Upper lobe of left lung (tissue), 6 donors: ENCODE measurements around the gene TMED10. TPM values are rescaled to one million over a fixed set of nuclear protein-coding genes. Genes with fewer than 3 reads are reported as not detected.
"Not testable (repeated sequence)": the region's sequence is repeated elsewhere in the genome, so short reads cannot be mapped to it uniquely, and the experiment has no call there.

Source experiments
- ATAC-seq, 2 donors: fragments of 200-7000 bp; cut with Tn5 transposase; one replicate each; pipeline ENCODE4 v1.9.1; 2022; ENCODE audit warnings: mild to moderate bottlenecking in 2 of 2, moderate library complexity in 2 of 2; ENCODE audit not compliant: low FRiP score in 2 of 2
- DNase-seq, 2 donors: peaks; one replicate each; pipeline ENCODE4 v3.0.0-alpha.2; 2019 to 2020
- H3K27ac ChIP-seq, 4 donors: fragments of 200-600 bp; sonication (generic); one replicate each; pipeline ENCODE4 v1.5.1; 2016 to 2019
- H3K27me3 ChIP-seq, 4 donors: fragments of 200-600 bp; sonication (generic); one replicate each; pipeline ENCODE4 v1.5.1; 2017 to 2019
- H3K36me3 ChIP-seq, 4 donors: fragments of 200-600 bp; sonication (generic); one replicate each; pipeline ENCODE4 v1.5.1; 2016 to 2019
- H3K4me1 ChIP-seq, 4 donors: fragments of 200-600 bp; sonication (generic); one replicate each; pipeline ENCODE4 v1.5.1; 2018 to 2019
- H3K4me3 ChIP-seq, 4 donors: fragments of 200-600 bp; sonication (generic); one replicate each; pipeline ENCODE4 v1.5.1; 2017 to 2019; ENCODE audit warnings: mild to moderate bottlenecking in 2 of 4, moderate library complexity in 1 of 4
- H3K9me3 ChIP-seq, 4 donors: fragments of 200-600 bp; sonication (generic); one replicate each; pipeline ENCODE4 v1.5.1; 2018 to 2019
- CTCF ChIP-seq, 6 experiments: fragments of 450-650 bp in 4 of 6; fragments of 200-600 bp in 2 of 6; sonication (generic) in 2 of 6; IDR thresholded peaks; one replicate each; pipeline ENCODE4 v1.5.1; 2016 to 2019; ENCODE audit warnings: antibody characterized with exemption in 6 of 6
- EP300 ChIP-seq, 4 donors: sonication (generic); formaldehyde crosslinking; IDR thresholded peaks; one replicate each; pipeline ENCODE4 v1.5.1; 2017; ENCODE audit warnings: antibody characterized with exemption in 4 of 4, control low read depth in 2 of 4
- POLR2A ChIP-seq, 4 donors: fragments of 450-650 bp; IDR thresholded peaks; one replicate each; pipeline ENCODE4 v1.5.1; 2016 to 2017; ENCODE audit warnings: antibody characterized with exemption in 4 of 4, mild to moderate bottlenecking in 2 of 4
- POLR2AphosphoS5 ChIP-seq, 2 donors: sonication (generic); formaldehyde crosslinking; IDR thresholded peaks; one replicate each; pipeline ENCODE4 v1.5.1; 2017; ENCODE audit warnings: antibody characterized with exemption in 2 of 2
- WGBS, 2 donors: methylation state at CpG; one replicate each; pipeline ENCODE4 v1.1.5; 2017 to 2018; 5-methylcytosine and 5-hydroxymethylcytosine counted together
- total RNA-seq, 6 donors: library from RNA; depleted of rRNA in 4 of 6; stranded (reverse); fragments of >200 nt in 4 of 6; gene quantifications; one replicate each; pipeline versions ENCODE4 v1.1.0 to v1.2.1, GENCODE V29; 2016 to 2021
- donor health status: DM: no; HTN: no; CAD: no; lungs with moderate emphysema.
- donor health status: DM: no; HTN: yes; CAD: no; lungs with severe emphysema.

Gene TMED10
- total RNA-seq, 6 donors from 2014 or later, result 72.3 to 314 (median 186) TPM

- Histone ChIP-seq H3K4me1 (peaks cover 16 to 38% (median 27%) of the 10 kb centered on the region in 4 donors), H3K27ac (no peak overlapping the region), H3K36me3 (peaks cover 0 to 33% (median 7%) of the 10 kb centered on the region in 4 donors), H3K27me3 (no peaks in the 10 kb centered on the region), H3K4me3 (no peak overlapping the region), H3K9me3 (no peaks in the 10 kb centered on the region)
- no peak for DNase-seq
- 80 to 88% methylated on average over 1 of the region's 1 CpG for WGBS, 2 donors
- TF ChIP-seq CTCF (IDR thresholded peaks at IDR 0.05) (no peak), POLR2A (IDR thresholded peaks at IDR 0.05) (no peak), POLR2AphosphoS5 (IDR thresholded peaks at IDR 0.05) (no peak), EP300 (IDR thresholded peaks at IDR 0.05) (no peak)
- ATAC-seq, result no peak
These were observed 24.6 kb downstream of the TMED10 start for GRCh38 chr14:75151851-75152250.

- 84 to 92% methylated on average over 6 of the region's 6 CpGs for WGBS, 2 donors
- H3K27me3 ChIP-seq, DNase-seq, H3K9me3 ChIP-seq, ATAC-seq, H3K4me3 ChIP-seq: not testable (repeated sequence)
- Histone ChIP-seq H3K36me3 (peaks cover 0 to 35% (median 7%) of the 10 kb centered on the region in 4 donors), H3K4me1 (peaks cover 27 to 50% (median 35%) of the 10 kb centered on the region in 4 donors), H3K27ac (peak overlapping the region in 2 of 4 donors; percentile 19 to 68)
These were observed 25.8 kb downstream of the TMED10 start for GRCh38 chr14:75150637-75151036.

- H3K9me3 ChIP-seq, result no peaks in the 10 kb centered on the region
- TF ChIP-seq POLR2A (IDR thresholded peaks at IDR 0.05) (peak in 1 of 4 donors; percentile 19), POLR2AphosphoS5 (IDR thresholded peaks at IDR 0.05) (peak in 1 of 2 donors; percentile 41), EP300 (IDR thresholded peaks at IDR 0.05) (peak in 2 of 4 donors; percentile 69 to 92), CTCF (IDR thresholded peaks at IDR 0.05) (no peak)
- DNase-seq (no peak), ATAC-seq (peak in 1 of 2 donors; percentile 26)
- no peaks in the 10 kb centered on the region for H3K27me3 ChIP-seq
- peak overlapping the region in 2 of 4 donors; percentile 66 to 68 for H3K27ac ChIP-seq
- H3K4me3 ChIP-seq, result no peak overlapping the region
- H3K4me1 ChIP-seq, result peaks cover 30 to 54% (median 39%) of the 10 kb centered on the region in 4 donors
- 77 to 78% methylated on average over 2 of the region's 2 CpGs for WGBS, 2 donors
- peaks cover 0 to 35% (median 7%) of the 10 kb centered on the region in 4 donors for H3K36me3 ChIP-seq
These were observed 26.3 kb downstream of the TMED10 start for GRCh38 chr14:75150150-75150549.

GRCh38 chr14:75147423-75148071 is 28.9 kb downstream of the TMED10 start:
- Histone ChIP-seq H3K9me3 (no peaks in the 10 kb centered on the region), H3K4me1 (peaks cover 40 to 69% (median 51%) of the 10 kb centered on the region in 4 donors)

More at GRCh38 chr14:75147423-75148071, 28.9 kb downstream of the TMED10 start:
- ATAC-seq, result peak; percentile 88 to 92
- peak in 1 of 2 donors; percentile 84 for DNase-seq
- no peak overlapping the region for H3K4me3 ChIP-seq
- peak overlapping the region; percentile 56 to 87 (median 78) for H3K27ac ChIP-seq
- WGBS, 2 donors, result 45 to 61% methylated on average over 8 to 13 of the region's 13 CpGs
- H3K36me3 ChIP-seq, result peaks cover 0 to 35% (median 7%) of the 10 kb centered on the region in 4 donors
- peak in 1 of 4 donors; percentile 35 for TF ChIP-seq EP300 (IDR thresholded peaks at IDR 0.05)
- TF ChIP-seq POLR2AphosphoS5 (IDR thresholded peaks at IDR 0.05), result no peak
- peak in 2 of 4 donors; percentile 22 to 41 for TF ChIP-seq POLR2A (IDR thresholded peaks at IDR 0.05)
- TF ChIP-seq CTCF (IDR thresholded peaks at IDR 0.05), result peak in 4 of 6 experiments; percentile 25 to 58 (median 34)
- no peaks in the 10 kb centered on the region for H3K27me3 ChIP-seq
